HEK293 (cell line): ENCODE results near the gene PCDH9.

Source experiments
- BCL11A ChIP-seq: fragments of 450-650 bp; formaldehyde crosslinking; IDR thresholded peaks from 2 replicates; pipeline ENCODE4 v1.5.1; 2016; ENCODE audit warnings: low read depth, missing biosample characterization, missing genetic modification characterization
- HOXA7 ChIP-seq: sonication (generic); formaldehyde crosslinking; IDR thresholded peaks from 2 replicates; pipeline ENCODE4 v1.8.1; 2022; ENCODE audit warnings: missing genetic modification reagents, borderline replicate concordance
- KLF8 ChIP-seq: fragments of 450-650 bp; formaldehyde crosslinking; IDR thresholded peaks from 2 replicates; pipeline ENCODE4 v1.5.1; 2016; ENCODE audit warnings: missing biosample characterization, missing genetic modification characterization
- MZF1 ChIP-seq: fragments of 450-650 bp; formaldehyde crosslinking; IDR thresholded peaks from 2 replicates; pipeline ENCODE4 v1.5.1; 2017; ENCODE audit warnings: missing biosample characterization, missing genetic modification characterization, borderline replicate concordance
- SETDB1 ChIP-seq: IDR thresholded peaks from one replicate; pipeline ENCODE4 v1.6.1; 2017; ENCODE audit warnings: mild to moderate bottlenecking, low read length, moderate library complexity, mixed read lengths; ENCODE audit not compliant: insufficient read length
- ZBTB8A ChIP-seq: fragments of 450-650 bp; formaldehyde crosslinking; IDR thresholded peaks from 2 replicates; pipeline ENCODE4 v1.5.1; 2016; ENCODE audit warnings: missing biosample characterization, missing genetic modification characterization
- ZFHX2 ChIP-seq: fragments of 450-650 bp; formaldehyde crosslinking; conservative IDR thresholded peaks from 2 replicates; pipeline ENCODE4 v1.5.1; 2016; ENCODE audit warnings: missing biosample characterization, missing genetic modification characterization
- ZNF146 ChIP-seq: fragments of 450-650 bp; formaldehyde crosslinking; IDR thresholded peaks from 2 replicates; pipeline ENCODE4 v1.5.1; 2016; ENCODE audit warnings: missing biosample characterization, missing genetic modification characterization
- ZNF37A ChIP-seq: fragments of 450-650 bp; IDR thresholded peaks from 2 replicates; pipeline ENCODE4 v1.5.1; 2018; ENCODE audit warnings: missing biosample characterization, missing genetic modification characterization
- TF ChIP-seq, protein P1 (sequence below): fragments of 450-650 bp; formaldehyde crosslinking; optimal IDR thresholded peaks from 2 replicates; pipeline ENCODE3; 2016; ENCODE audit warnings: missing biosample characterization, mild to moderate bottlenecking, missing genetic modification characterization
- TF ChIP-seq, protein P2 (sequence below): fragments of 450-650 bp; formaldehyde crosslinking; IDR thresholded peaks from 2 replicates; pipeline ENCODE4 v1.5.1; 2016; ENCODE audit warnings: missing biosample characterization, missing genetic modification characterization

DNA sequence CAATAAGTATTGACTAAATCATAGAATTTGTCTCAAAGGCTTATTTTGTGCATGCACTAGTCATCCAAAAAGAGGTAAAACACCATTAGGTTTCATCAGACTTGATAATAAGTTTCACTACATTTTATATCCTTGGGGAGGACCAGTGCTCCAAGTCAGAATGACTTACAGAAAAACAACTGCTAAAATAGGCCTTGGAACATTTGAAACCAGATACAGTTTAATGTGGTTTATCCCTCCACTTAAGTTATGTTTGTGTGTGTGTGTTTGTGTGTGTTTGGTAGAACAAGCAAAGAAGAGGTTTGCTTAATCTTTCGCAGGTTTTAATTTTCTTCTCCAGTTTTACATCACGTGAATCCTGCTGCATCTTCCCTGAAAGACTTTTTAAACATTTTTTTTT, 570.9 kb downstream of the PCDH9 start:
- TF ChIP-seq, protein P1, sequence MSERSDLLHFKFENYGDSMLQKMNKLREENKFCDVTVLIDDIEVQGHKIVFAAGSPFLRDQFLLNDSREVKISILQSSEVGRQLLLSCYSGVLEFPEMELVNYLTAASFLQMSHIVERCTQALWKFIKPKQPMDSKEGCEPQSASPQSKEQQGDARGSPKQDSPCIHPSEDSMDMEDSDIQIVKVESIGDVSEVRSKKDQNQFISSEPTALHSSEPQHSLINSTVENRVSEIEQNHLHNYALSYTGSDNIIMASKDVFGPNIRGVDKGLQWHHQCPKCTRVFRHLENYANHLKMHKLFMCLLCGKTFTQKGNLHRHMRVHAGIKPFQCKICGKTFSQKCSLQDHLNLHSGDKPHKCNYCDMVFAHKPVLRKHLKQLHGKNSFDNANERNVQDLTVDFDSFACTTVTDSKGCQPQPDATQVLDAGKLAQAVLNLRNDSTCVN, result no peak
- TF ChIP-seq ZNF146 (no peak), MZF1 (tag by site-specific recombination) (no peak), BCL11A (tag by site-specific recombination) (no peak), ZNF37A (tag by site-specific recombination) (no peak), SETDB1 (no peak), ZBTB8A (tag by site-specific recombination) (no peak), KLF8 (tag by site-specific recombination) (no peak), ZFHX2 (no peak), HOXA7 (no peak)
- TF ChIP-seq, protein P2, sequence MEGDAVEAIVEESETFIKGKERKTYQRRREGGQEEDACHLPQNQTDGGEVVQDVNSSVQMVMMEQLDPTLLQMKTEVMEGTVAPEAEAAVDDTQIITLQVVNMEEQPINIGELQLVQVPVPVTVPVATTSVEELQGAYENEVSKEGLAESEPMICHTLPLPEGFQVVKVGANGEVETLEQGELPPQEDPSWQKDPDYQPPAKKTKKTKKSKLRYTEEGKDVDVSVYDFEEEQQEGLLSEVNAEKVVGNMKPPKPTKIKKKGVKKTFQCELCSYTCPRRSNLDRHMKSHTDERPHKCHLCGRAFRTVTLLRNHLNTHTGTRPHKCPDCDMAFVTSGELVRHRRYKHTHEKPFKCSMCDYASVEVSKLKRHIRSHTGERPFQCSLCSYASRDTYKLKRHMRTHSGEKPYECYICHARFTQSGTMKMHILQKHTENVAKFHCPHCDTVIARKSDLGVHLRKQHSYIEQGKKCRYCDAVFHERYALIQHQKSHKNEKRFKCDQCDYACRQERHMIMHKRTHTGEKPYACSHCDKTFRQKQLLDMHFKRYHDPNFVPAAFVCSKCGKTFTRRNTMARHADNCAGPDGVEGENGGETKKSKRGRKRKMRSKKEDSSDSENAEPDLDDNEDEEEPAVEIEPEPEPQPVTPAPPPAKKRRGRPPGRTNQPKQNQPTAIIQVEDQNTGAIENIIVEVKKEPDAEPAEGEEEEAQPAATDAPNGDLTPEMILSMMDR (tag by site-specific recombination), result no peak
